OCI-LY7 (cell line): ENCODE results near the gene GATA3.

Source experiments
- EZH2phosphoT487 ChIP-seq: fragments of 200-600 bp; sonication (generic); IDR thresholded peaks from 2 replicates; pipeline ENCODE4 v1.6.1; 2018; ENCODE audit warnings: low read depth, borderline replicate concordance, mild to moderate bottlenecking, mixed run types, antibody characterized with exemption, low read length, moderate library complexity, mixed read lengths
- TF ChIP-seq, protein P1 (sequence below): fragments of 200-600 bp; sonication (generic); conservative IDR thresholded peaks from 2 replicates; pipeline ENCODE4 v1.5.1; 2014; ENCODE audit warnings: mild to moderate bottlenecking, antibody characterized with exemption, low read length, moderate library complexity, mixed read lengths

DNA sequence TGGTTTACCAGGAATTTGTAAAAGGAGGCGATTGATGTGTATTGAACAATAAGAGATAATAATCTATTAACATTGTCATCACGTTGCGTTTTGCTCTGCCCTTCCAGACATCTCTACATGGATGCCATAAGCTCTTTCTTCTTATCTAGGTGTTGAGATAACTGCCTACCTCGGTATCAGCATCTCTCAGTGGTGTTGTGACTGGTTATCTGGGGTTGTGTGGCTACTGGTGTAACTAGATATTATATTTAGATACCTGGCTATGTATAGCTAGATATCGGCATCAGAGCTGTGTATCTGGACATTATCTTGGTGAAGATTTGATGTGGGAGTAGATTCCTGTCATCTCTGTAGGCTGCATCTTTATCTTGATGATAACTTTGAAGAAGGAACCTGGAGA, 17.2 kb downstream of the GATA3 start:
- TF ChIP-seq, protein P1, sequence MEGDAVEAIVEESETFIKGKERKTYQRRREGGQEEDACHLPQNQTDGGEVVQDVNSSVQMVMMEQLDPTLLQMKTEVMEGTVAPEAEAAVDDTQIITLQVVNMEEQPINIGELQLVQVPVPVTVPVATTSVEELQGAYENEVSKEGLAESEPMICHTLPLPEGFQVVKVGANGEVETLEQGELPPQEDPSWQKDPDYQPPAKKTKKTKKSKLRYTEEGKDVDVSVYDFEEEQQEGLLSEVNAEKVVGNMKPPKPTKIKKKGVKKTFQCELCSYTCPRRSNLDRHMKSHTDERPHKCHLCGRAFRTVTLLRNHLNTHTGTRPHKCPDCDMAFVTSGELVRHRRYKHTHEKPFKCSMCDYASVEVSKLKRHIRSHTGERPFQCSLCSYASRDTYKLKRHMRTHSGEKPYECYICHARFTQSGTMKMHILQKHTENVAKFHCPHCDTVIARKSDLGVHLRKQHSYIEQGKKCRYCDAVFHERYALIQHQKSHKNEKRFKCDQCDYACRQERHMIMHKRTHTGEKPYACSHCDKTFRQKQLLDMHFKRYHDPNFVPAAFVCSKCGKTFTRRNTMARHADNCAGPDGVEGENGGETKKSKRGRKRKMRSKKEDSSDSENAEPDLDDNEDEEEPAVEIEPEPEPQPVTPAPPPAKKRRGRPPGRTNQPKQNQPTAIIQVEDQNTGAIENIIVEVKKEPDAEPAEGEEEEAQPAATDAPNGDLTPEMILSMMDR: no peak
- TF ChIP-seq EZH2phosphoT487: no peak
